ENCODE data around the gene GRK2. TPM values are rescaled to one million over a fixed set of nuclear protein-coding genes. Genes with fewer than 3 reads are reported as not detected.

The GRK2 gene
- 49.9 and 64.4 TPM in 2 replicates for total RNA-seq

DNA sequence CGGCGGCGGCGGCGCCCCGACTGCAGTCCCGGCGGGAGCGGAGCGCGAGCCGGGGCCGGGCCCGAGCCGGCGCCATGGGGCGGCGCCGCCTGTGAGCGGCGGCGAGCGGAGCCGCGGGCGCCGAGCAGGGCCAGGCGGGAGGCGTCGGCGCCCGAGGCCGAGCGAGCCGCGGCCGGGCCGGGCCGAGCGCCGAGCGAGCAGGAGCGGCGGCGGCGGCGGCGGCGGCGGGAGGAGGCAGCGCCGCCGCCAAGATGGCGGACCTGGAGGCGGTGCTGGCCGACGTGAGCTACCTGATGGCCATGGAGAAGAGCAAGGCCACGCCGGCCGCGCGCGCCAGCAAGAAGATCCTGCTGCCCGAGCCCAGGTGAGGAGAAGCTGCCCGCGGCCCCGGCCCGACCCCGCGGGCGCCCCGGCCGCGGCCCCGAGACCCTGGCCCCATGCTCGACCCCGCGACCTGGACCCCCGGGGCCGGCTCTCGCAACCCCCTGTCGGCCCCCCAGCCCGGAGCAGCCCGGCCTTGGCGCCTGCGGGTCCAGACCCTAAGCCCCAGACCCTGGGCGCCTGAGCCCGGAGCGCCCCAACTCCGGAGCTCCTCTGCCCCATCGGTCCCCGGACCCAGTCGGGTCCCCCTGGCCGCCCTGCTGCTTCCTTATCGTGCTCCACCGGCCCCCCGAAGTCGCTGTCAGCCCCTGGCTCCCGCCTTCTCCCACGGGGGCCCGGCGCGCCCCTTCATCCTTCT is at the start of gene GRK2:
GRK2 (plus strand) TSS at position 25 of the 739 bp plus-strand sequence; CDS start at position 252, 227 bp downstream.

DNA sequence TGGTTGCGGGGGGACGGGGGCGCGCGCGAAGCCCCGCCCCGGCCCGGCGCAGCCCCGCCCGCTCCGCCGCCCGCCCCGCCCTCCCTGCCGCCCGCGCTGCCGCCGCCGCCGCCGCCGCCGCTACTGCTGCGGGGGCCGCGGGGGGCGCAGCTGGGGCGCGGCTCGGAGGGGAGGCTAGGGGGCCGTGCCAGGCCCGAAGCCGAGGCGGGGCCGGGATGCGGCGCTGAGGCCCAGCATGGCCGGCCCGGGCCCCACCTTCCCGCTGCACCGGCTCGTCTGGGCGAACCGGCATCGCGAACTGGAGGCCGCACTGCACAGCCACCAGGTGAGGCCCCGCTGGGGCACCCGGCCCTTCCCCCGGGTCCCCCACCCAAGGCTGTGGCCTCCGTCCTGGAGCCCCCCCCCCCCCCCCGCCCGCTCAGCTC is 23.0 kb downstream of the GRK2 start, which contains the start of gene ANKRD13D:
ANKRD13D (plus strand) TSS at position 78 of the 425 bp plus-strand sequence; CDS start at position 236, 158 bp downstream.

GRCh38 chr11:67303132-67303834 is 37.0 kb downstream of the GRK2 start, which contains the start of gene SSH3:
Gene SSH3 (plus strand): TSS chr11:67303530. CDS start chr11:67303626, 96 bp downstream.

Other genes starting within 250 kb of the GRK2 start
- gene SYT12, start 243.3 kb upstream of the GRK2 start, total RNA-seq, result 3.2 and 5.8 TPM in 2 replicates
- 149 and 225 TPM in 2 replicates for gene RHOD, start 209.6 kb upstream of the GRK2 start, total RNA-seq
- gene KDM2A, start 147.2 kb upstream of the GRK2 start, total RNA-seq, result 38.3 and 40.7 TPM in 2 replicates
- 36.9 and 39.9 TPM in 2 replicates for gene ANKRD13D, start 22.8 kb downstream of the GRK2 start, total RNA-seq
- 36.6 and 69.7 TPM in 2 replicates for gene SSH3, start 37.1 kb downstream of the GRK2 start, total RNA-seq
- 60.0 and 71.2 TPM in 2 replicates for gene POLD4, start 87.1 kb downstream of the GRK2 start, total RNA-seq
- 3.0 and 8.9 TPM in 2 replicates for gene CLCF1, start 107.1 kb downstream of the GRK2 start, total RNA-seq
- gene RAD9A, start 125.5 kb downstream of the GRK2 start, total RNA-seq, result 8.7 TPM in 2 replicates
- gene PPP1CA, start 135.4 kb downstream of the GRK2 start, total RNA-seq, result 206 and 244 TPM in 2 replicates
- not detected in 2 replicates for gene TBC1D10C, start 137.6 kb downstream of the GRK2 start, total RNA-seq
- 0.24 TPM in 1 of 2 replicates, not detected in the other for gene CARNS1, start 149.2 kb downstream of the GRK2 start, total RNA-seq
- 43.9 and 55.4 TPM in 2 replicates for gene RPS6KB2, start 162.0 kb downstream of the GRK2 start, total RNA-seq
- 0.24 TPM in 1 of 2 replicates, not detected in the other for gene PTPRCAP, start 171.2 kb downstream of the GRK2 start, total RNA-seq
- 140 and 158 TPM in 2 replicates for gene CORO1B, start 177.0 kb downstream of the GRK2 start, total RNA-seq
- not detected in 2 replicates for gene GPR152, start 186.3 kb downstream of the GRK2 start, total RNA-seq
- under 0.01 TPM in 1 of 2 replicates, not detected in the other for gene CABP4, start 188.9 kb downstream of the GRK2 start, total RNA-seq
- gene TMEM134, start 202.8 kb downstream of the GRK2 start, total RNA-seq, result 20.9 and 37.6 TPM in 2 replicates
- gene AIP, start 216.6 kb downstream of the GRK2 start, total RNA-seq, result 76.7 and 89.2 TPM in 2 replicates
- gene PITPNM1, start 238.9 kb downstream of the GRK2 start, total RNA-seq, result 29.2 and 33.3 TPM in 2 replicates
- gene CDK2AP2, start 241.7 kb downstream of the GRK2 start, total RNA-seq, result 17.1 and 18.5 TPM in 2 replicates

Measured in tracheal epithelial cell (primary cell).